Measurements from ENCODE around the gene IFNAR1. TPM values are rescaled to one million over a fixed set of nuclear protein-coding genes. Genes with fewer than 3 reads are reported as not detected.

IFNAR1 gene
- total RNA-seq, 4 donors from 2014 or later = 12.4 to 19.3 (median 15.5) TPM

GRCh38 chr21:33305344-33305671, 19.5 kb upstream of the IFNAR1 start:
- H3K4me3 ChIP-seq = no peak overlapping the region
- H3K36me3 ChIP-seq = no peaks in the 10 kb centered on the region
- TF ChIP-seq POLR2A (IDR thresholded peaks at IDR 0.05) (no peak), CTCF (IDR thresholded peaks at IDR 0.05) (no peak)
- no peak overlapping the region for H3K27ac ChIP-seq
- no peaks in the 10 kb centered on the region for H3K9me3 ChIP-seq
- WGBS, 2 donors = 81 to 90% methylated on average over 4 of the region's 4 CpGs
- intact Hi-C loops (cut with DNase I) = no loop called here
- no peaks in the 10 kb centered on the region for H3K27me3 ChIP-seq
- peaks cover 0 to 18% (median 7%) of the 10 kb centered on the region in 3 donors for H3K4me1 ChIP-seq
- DNase-seq = no peak

- no peak for DNase-seq
These were observed 18.8 kb upstream of the IFNAR1 start for GRCh38 chr21:33305938-33306337.

GRCh38 chr21:33308586-33309490, 15.9 kb upstream of the IFNAR1 start:
- DNase-seq = no peak
- H3K27ac ChIP-seq = no peak overlapping the region
- 34 to 49% methylated on average over 6 of the region's 6 CpGs for WGBS, 2 donors
- no peak for TF ChIP-seq POLR2A (IDR thresholded peaks at IDR 0.05)
- TF ChIP-seq CTCF (IDR thresholded peaks at IDR 0.05) = no peak
- H3K4me1 ChIP-seq = no peaks in the 10 kb centered on the region
- no peaks in the 10 kb centered on the region for H3K27me3 ChIP-seq
- H3K36me3 ChIP-seq = no peaks in the 10 kb centered on the region
- H3K4me3 ChIP-seq = no peak overlapping the region
- intact Hi-C loops (cut with DNase I) = no loop called here
- no peaks in the 10 kb centered on the region for H3K9me3 ChIP-seq

More at GRCh38 chr21:33305938-33306337, 18.8 kb upstream of the IFNAR1 start:
- no peaks in the 10 kb centered on the region for H3K27me3 ChIP-seq
- no peak overlapping the region for H3K27ac ChIP-seq
- intact Hi-C loops (cut with DNase I) = no loop called here
- H3K4me3 ChIP-seq = no peak overlapping the region
- no peak for TF ChIP-seq POLR2A (IDR thresholded peaks at IDR 0.05)
- TF ChIP-seq CTCF (IDR thresholded peaks at IDR 0.05) = no peak
- H3K4me1 ChIP-seq = peaks cover 0 to 11% (median 7%) of the 10 kb centered on the region in 3 donors
- no peaks in the 10 kb centered on the region for H3K36me3 ChIP-seq
- no peaks in the 10 kb centered on the region for H3K9me3 ChIP-seq
- 100% methylated on average over 1 of the region's 2 CpGs; no CpG with 5 or more reads in 1 of the 2 donors for WGBS, 2 donors

- Histone ChIP-seq H3K36me3 (no peaks in the 10 kb centered on the region), H3K27ac (no peak overlapping the region), H3K4me1 (no peaks in the 10 kb centered on the region), H3K4me3 (no peak overlapping the region), H3K9me3 (no peaks in the 10 kb centered on the region), H3K27me3 (no peaks in the 10 kb centered on the region)
- intact Hi-C loops (cut with DNase I) = no loop called here
- DNase-seq = no peak
- 83 to 89% methylated on average over 1 of the region's 1 CpG for WGBS, 2 donors
- no peak for TF ChIP-seq CTCF (IDR thresholded peaks at IDR 0.05)
- no peak for TF ChIP-seq POLR2A (IDR thresholded peaks at IDR 0.05)
These were observed 15.0 kb upstream of the IFNAR1 start for GRCh38 chr21:33309778-33310177.

GRCh38 chr21:33312121-33312520, 12.6 kb upstream of the IFNAR1 start:
- H3K9me3 ChIP-seq = no peaks in the 10 kb centered on the region
- intact Hi-C loops (cut with DNase I) = no loop called here
- 80 to 83% methylated on average over 3 of the region's 3 CpGs for WGBS, 2 donors
- TF ChIP-seq CTCF (IDR thresholded peaks at IDR 0.05) (no peak), POLR2A (IDR thresholded peaks at IDR 0.05) (no peak)
- H3K4me3 ChIP-seq = no peak overlapping the region
- H3K4me1 ChIP-seq = no peaks in the 10 kb centered on the region
- H3K27me3 ChIP-seq = no peaks in the 10 kb centered on the region
- no peak overlapping the region for H3K27ac ChIP-seq
- DNase-seq = no peak
- H3K36me3 ChIP-seq = no peaks in the 10 kb centered on the region
